GM21381 (cell line): ENCODE data around the gene CSAD.
A peak's percentile ranks its signal among the peaks of the same experiment; 100 is the strongest.

Source experiments
- ATAC-seq: cut with Tn5 transposase; IDR thresholded peaks from one replicate; pipeline ENCODE4 v1.9.1; 2021; ENCODE audit warnings: mild to moderate bottlenecking, moderate library complexity; ENCODE audit not compliant: unreplicated experiment

The CSAD gene

GRCh38 chr12:53200107-53200457 is 19.4 kb upstream of the CSAD start:
- ATAC-seq: peak; percentile 21

- ATAC-seq: no peak
Observed at GRCh38 chr12:53199700-53200099, 19.0 kb upstream of the CSAD start.

GRCh38 chr12:53198486-53199110 is 17.9 kb upstream of the CSAD start:
- ATAC-seq: no peak

- no peak for ATAC-seq
Observed at GRCh38 chr12:53197011-53197640, 16.4 kb upstream of the CSAD start.

GRCh38 chr12:53196486-53196885 is 15.8 kb upstream of the CSAD start:
- no peak for ATAC-seq

GRCh38 chr12:53195516-53196420 is 15.0 kb upstream of the CSAD start:
- no peak for ATAC-seq

GRCh38 chr12:53194973-53195372 is 14.2 kb upstream of the CSAD start:
- ATAC-seq: no peak

- no peak for ATAC-seq
Observed at GRCh38 chr12:53193985-53194716, 13.4 kb upstream of the CSAD start.

- ATAC-seq: no peak
Observed at GRCh38 chr12:53193040-53193439, 12.3 kb upstream of the CSAD start.

GRCh38 chr12:53192531-53193021 is 11.9 kb upstream of the CSAD start:
- ATAC-seq: no peak

- ATAC-seq: no peak
Observed at GRCh38 chr12:53191885-53192530, 11.3 kb upstream of the CSAD start.

GRCh38 chr12:53191096-53191884 is 10.6 kb upstream of the CSAD start:
- ATAC-seq: no peak

GRCh38 chr12:53190108-53190729 is 9.5 kb upstream of the CSAD start:
- ATAC-seq: no peak

GRCh38 chr12:53187145-53187899 is 6.6 kb upstream of the CSAD start:
- ATAC-seq: no peak

GRCh38 chr12:53186745-53187144 is 6.0 kb upstream of the CSAD start:
- no peak for ATAC-seq

- ATAC-seq: no peak
Observed at GRCh38 chr12:53185582-53186153, 4.9 kb upstream of the CSAD start.

- ATAC-seq: no peak
Observed at GRCh38 chr12:53184828-53185227, 4.1 kb upstream of the CSAD start.

- no peak for ATAC-seq
Observed at GRCh38 chr12:53182903-53183302, 2.2 kb upstream of the CSAD start.
